OCI-LY7 (cell line): ENCODE results near the gene CYP8B1. TPM values are rescaled to one million over a fixed set of nuclear protein-coding genes. Genes with fewer than 3 reads are reported as not detected.

Experiments
- BruUV-seq: library from RNA; stranded (reverse); fragments of 400-500 nt; replicated peaks from 2 replicates; lab custom pipeline; 2021; lab: Mats Ljungman, UMichigan
- CTCF ChIA-PET: fragments of 300-600 bp; sonication (Branson Sonifier 250); formaldehyde crosslinking; loops from one replicate; lab custom pipeline; 2022; ENCODE audit warnings: antibody characterized with exemption; ENCODE audit not compliant: unreplicated experiment; lab: Charles Lee
- POLR2A ChIA-PET: fragments of 300-600 bp; sonication (Branson Sonifier 250); formaldehyde crosslinking; loops from one replicate; lab custom pipeline; 2022; ENCODE audit warnings: antibody characterized with exemption; lab: Charles Lee
- DNase-seq: peaks from one replicate; pipeline ENCODE4 v3.0.0-alpha.2; 2015; ENCODE audit warnings: low spot score
- H2AFZ ChIP-seq: fragments of 200-600 bp; sonication (generic), shearing (Covaris generic); 2 replicates; pipeline ENCODE4 v1.6.1; 2014; ENCODE audit warnings: mild to moderate bottlenecking, antibody characterized with exemption, low read length, moderate library complexity
- H3K27ac ChIP-seq: fragments of 200-600 bp; sonication (generic); 2 replicates; pipeline ENCODE4 v1.5.1; 2014; ENCODE audit warnings: mixed run types, low read depth, mild to moderate bottlenecking, moderate library complexity, low read length, inconsistent platforms; ENCODE audit not compliant: poor library complexity, severe bottlenecking
- H3K36me3 ChIP-seq: fragments of 200-600 bp; sonication (generic); 2 replicates; pipeline ENCODE4 v1.6.1; 2014; ENCODE audit warnings: mild to moderate bottlenecking, antibody characterized with exemption, low read length, moderate library complexity, mixed read lengths; ENCODE audit not compliant: insufficient read depth
- H3K4me1 ChIP-seq: fragments of 200-600 bp; sonication (generic); 2 replicates; pipeline ENCODE4 v1.5.1; 2014; ENCODE audit warnings: mild to moderate bottlenecking, low read length; ENCODE audit not compliant: insufficient read depth, poor library complexity, severe bottlenecking
- H3K4me2 ChIP-seq: fragments of 200-600 bp; sonication (generic); 2 replicates; pipeline ENCODE4 v1.6.1; 2014; ENCODE audit warnings: mild to moderate bottlenecking, low read length
- H3K4me3 ChIP-seq: fragments of 200-600 bp; sonication (generic); 2 replicates; pipeline ENCODE4 v1.5.1; 2014; ENCODE audit warnings: mild to moderate bottlenecking, low read depth, low read length; ENCODE audit not compliant: poor library complexity, severe bottlenecking
- H3K79me2 ChIP-seq: fragments of 200-600 bp; sonication (generic); 2 replicates; pipeline ENCODE4 v1.6.1; 2016; ENCODE audit warnings: low read depth, mild to moderate bottlenecking, low read length, moderate library complexity, mixed read lengths; ENCODE audit not compliant: insufficient read depth
- H3K9me2 ChIP-seq: fragments of 200-600 bp; sonication (generic); 2 replicates; pipeline ENCODE4 v1.6.1; 2016; ENCODE audit warnings: mild to moderate bottlenecking, low read length, mixed read lengths; ENCODE audit not compliant: insufficient read depth
- H3K9me3 ChIP-seq: fragments of 200-600 bp; sonication (generic); 2 replicates; pipeline ENCODE4 v1.6.1; 2014; ENCODE audit warnings: mild to moderate bottlenecking, mixed run types, low read length, mixed read lengths
- H4K20me1 ChIP-seq: fragments of 200-600 bp; sonication (generic); 2 replicates; pipeline ENCODE4 v1.6.1; 2014; ENCODE audit warnings: mild to moderate bottlenecking, antibody characterized with exemption, low read length, moderate library complexity, mixed read lengths; ENCODE audit not compliant: insufficient read depth
- CTCF ChIP-seq: fragments of 200-600 bp; sonication (generic); conservative IDR thresholded peaks from 2 replicates; pipeline ENCODE4 v1.5.1; 2014; ENCODE audit warnings: mild to moderate bottlenecking, antibody characterized with exemption, low read length, moderate library complexity, mixed read lengths
- EZH2phosphoT487 ChIP-seq: fragments of 200-600 bp; sonication (generic); IDR thresholded peaks from 2 replicates; pipeline ENCODE4 v1.6.1; 2018; ENCODE audit warnings: low read depth, borderline replicate concordance, mild to moderate bottlenecking, mixed run types, antibody characterized with exemption, low read length, moderate library complexity, mixed read lengths
- intact Hi-C: fragments of 100-400 bp; cut with micrococcal nuclease; formaldehyde crosslinking; loops from one replicate; pipeline ENCODE4 v1.10.0; 2022; ENCODE audit not compliant: unreplicated experiment
- total RNA-seq, 2 experiments: library from RNA; depleted of rRNA in 1 of 2; stranded (reverse); fragments of >200 nt in 1 of 2; shearing (Covaris generic) in 1 of 2; gene quantifications; 2 replicates each; pipeline ENCODE4 v1.2.3, GENCODE V29; 2014 to 2022

The CYP8B1 gene
- total RNA-seq, 2 experiments from 2014 or later: not detected

DNA sequence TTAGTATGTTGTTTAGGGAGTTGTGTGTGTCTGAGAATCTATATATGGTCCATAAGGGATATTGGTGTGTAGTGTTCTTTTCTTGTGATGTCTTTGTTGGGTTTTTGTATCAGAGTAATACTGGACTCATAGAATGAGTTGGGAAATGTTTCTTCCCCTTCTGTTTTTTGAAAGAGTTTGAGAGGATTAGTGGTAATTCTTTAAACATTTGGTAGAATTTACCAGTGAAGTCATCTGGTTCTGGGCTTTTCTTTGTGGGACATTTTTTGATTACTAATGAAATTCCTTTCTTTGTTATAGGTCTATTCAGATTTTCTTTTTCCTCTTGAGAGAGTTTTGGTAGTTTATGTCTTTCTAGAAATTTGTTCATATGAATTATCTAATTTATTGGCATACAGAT is 49.5 kb downstream of the CYP8B1 start:
- no peak overlapping the region for H3K4me3 ChIP-seq
- POLR2A ChIA-PET: no interaction called here
- DNase-seq: no peak
- no peak overlapping the region for H2AFZ ChIP-seq
- no peaks in the 10 kb centered on the region for H3K9me3 ChIP-seq
- H3K27ac ChIP-seq: no peak overlapping the region
- no peaks in the 10 kb centered on the region for H3K36me3 ChIP-seq
- CTCF ChIA-PET: no interaction called here
- TF ChIP-seq EZH2phosphoT487 (no peak), CTCF (no peak)
- H3K79me2 ChIP-seq: no peaks in the 10 kb centered on the region
- no peaks in the 10 kb centered on the region for H4K20me1 ChIP-seq
- BruUV-seq: no TSS peak
- no peaks in the 10 kb centered on the region for H3K9me2 ChIP-seq
- no peaks in the 10 kb centered on the region for H3K4me1 ChIP-seq
- no peak overlapping the region for H3K4me2 ChIP-seq
- intact Hi-C loops: no loop called here

- ChIA-PET POLR2A (interaction anchor here (0.6 kb wide), 1 partner anchor 11 kb away, joined by 3 read pairs; no protein-coding TSS in a partner anchor), CTCF (no interaction called here)
- intact Hi-C loops: no loop called here
- no peaks in the 10 kb centered on the region for H3K9me3 ChIP-seq
- H3K4me2 ChIP-seq: no peak overlapping the region
- H3K4me1 ChIP-seq: no peaks in the 10 kb centered on the region
- H3K36me3 ChIP-seq: no peaks in the 10 kb centered on the region
- no peaks in the 10 kb centered on the region for H3K9me2 ChIP-seq
- no peak overlapping the region for H2AFZ ChIP-seq
- no peaks in the 10 kb centered on the region for H4K20me1 ChIP-seq
- H3K4me3 ChIP-seq: no peak overlapping the region
- BruUV-seq: no TSS peak
- no peak for TF ChIP-seq CTCF
- TF ChIP-seq EZH2phosphoT487: no peak
- H3K27ac ChIP-seq: no peak overlapping the region
- DNase-seq: no peak
- no peaks in the 10 kb centered on the region for H3K79me2 ChIP-seq
Observed at GRCh38 chr3:42823351-42823750, 52.3 kb downstream of the CYP8B1 start.

DNA sequence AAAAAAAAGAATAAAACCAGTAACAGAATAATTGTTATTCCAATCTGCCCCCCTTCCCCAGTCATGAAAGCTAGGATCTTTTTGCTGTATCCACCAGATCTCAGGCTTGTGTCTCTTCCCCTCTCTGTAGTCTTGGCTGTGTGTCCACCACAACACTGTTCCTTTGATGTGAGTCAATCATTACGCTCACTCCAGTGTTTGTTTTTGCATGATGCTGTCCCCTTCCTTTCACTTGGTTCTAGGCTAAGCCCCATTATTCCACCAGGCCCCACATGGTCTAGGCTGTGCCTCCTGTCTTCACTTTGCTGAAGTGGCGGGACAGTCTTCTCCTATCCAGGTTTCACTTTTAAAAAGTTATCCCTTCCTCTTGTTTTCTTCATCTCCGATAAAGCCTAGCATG is 52.9 kb downstream of the CYP8B1 start:
- no TSS peak for BruUV-seq
- no peaks in the 10 kb centered on the region for H3K36me3 ChIP-seq

More for the DNA sequence above, 52.9 kb downstream of the CYP8B1 start:
- CTCF ChIA-PET: no interaction called here
- POLR2A ChIA-PET: interaction anchor here (0.6 kb wide), 1 partner anchor 16 kb away, joined by 4 read pairs; no protein-coding TSS in a partner anchor
- no peaks in the 10 kb centered on the region for H3K9me2 ChIP-seq
- TF ChIP-seq EZH2phosphoT487 (no peak), CTCF (no peak)
- H4K20me1 ChIP-seq: no peaks in the 10 kb centered on the region
- no peaks in the 10 kb centered on the region for H3K4me1 ChIP-seq
- no peak overlapping the region for H3K4me2 ChIP-seq
- H3K9me3 ChIP-seq: no peaks in the 10 kb centered on the region
- H3K4me3 ChIP-seq: no peak overlapping the region
- intact Hi-C loops: no loop called here
- H3K27ac ChIP-seq: no peak overlapping the region
- H2AFZ ChIP-seq: no peak overlapping the region
- no peak for DNase-seq
- no peaks in the 10 kb centered on the region for H3K79me2 ChIP-seq
